ENCODE results near the gene ANO10. TPM values are rescaled to one million over a fixed set of nuclear protein-coding genes. Genes with fewer than 3 reads are reported as not detected.

Gene ANO10
- total RNA-seq, 1 donor from 2014 or later, result 32.0 TPM

DNA sequence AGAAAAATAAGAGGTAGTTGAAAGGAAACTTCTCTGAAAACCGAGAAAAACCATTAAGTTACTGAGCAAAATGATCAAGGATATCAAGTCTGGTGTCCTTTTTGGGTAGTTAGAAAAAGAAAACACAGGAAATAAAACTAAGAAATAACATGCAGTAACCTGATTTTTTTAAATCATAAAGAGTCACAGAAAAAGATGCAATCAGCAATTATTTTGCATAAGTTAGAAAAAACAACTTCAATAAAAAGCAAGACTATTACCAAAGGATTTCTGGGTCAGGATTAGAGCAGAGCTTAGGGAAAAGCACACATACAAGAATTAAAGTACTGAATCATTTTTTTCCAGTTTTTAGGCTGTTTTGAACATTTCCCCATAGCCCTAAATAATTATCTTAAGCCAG is 28.5 kb upstream of the ANO10 start:
- Mint-ChIP-seq H3K27me3 (ENCODE audit: low read depth) (no peaks in the 10 kb centered on the region), H3K4me3 (no peak overlapping the region), H3K36me3 (ENCODE audit: low read depth) (no peaks in the 10 kb centered on the region), H3K4me1 (peaks cover 3% of the 10 kb centered on the region), H3K9me3 (peaks cover 2% of the 10 kb centered on the region), H3K27ac (ENCODE audit: unreplicated experiment) (no peak overlapping the region)
- TF ChIP-seq CTCF (conservative IDR thresholded peaks at IDR 0.05), result no peak
- no peak for DNase-seq (ENCODE audit: low read depth, low spot score)

GRCh38 chr3:43649365-43649968 is 27.7 kb upstream of the ANO10 start:
- Mint-ChIP-seq H3K4me3 (no peak overlapping the region), H3K4me1 (peaks cover 3% of the 10 kb centered on the region), H3K36me3 (ENCODE audit: low read depth) (no peaks in the 10 kb centered on the region), H3K9me3 (peaks cover 2% of the 10 kb centered on the region), H3K27ac (ENCODE audit: unreplicated experiment) (no peak overlapping the region), H3K27me3 (ENCODE audit: low read depth) (no peaks in the 10 kb centered on the region)
- TF ChIP-seq CTCF (conservative IDR thresholded peaks at IDR 0.05), result no peak
- no peak for DNase-seq (ENCODE audit: low read depth, low spot score)

GRCh38 chr3:43648957-43649356 is 27.1 kb upstream of the ANO10 start:
- no peak overlapping the region for H3K27ac Mint-ChIP-seq (ENCODE audit: unreplicated experiment)
- no peak for DNase-seq (ENCODE audit: low read depth, low spot score)
- H3K4me1 Mint-ChIP-seq, result peaks cover 3% of the 10 kb centered on the region
- H3K36me3 Mint-ChIP-seq (ENCODE audit: low read depth), result peaks cover 1% of the 10 kb centered on the region
- TF ChIP-seq CTCF (conservative IDR thresholded peaks at IDR 0.05), result no peak
- H3K27me3 Mint-ChIP-seq (ENCODE audit: low read depth), result no peaks in the 10 kb centered on the region
- H3K4me3 Mint-ChIP-seq, result no peak overlapping the region
- H3K9me3 Mint-ChIP-seq, result peaks cover 2% of the 10 kb centered on the region

- H3K9me3 Mint-ChIP-seq, result peaks cover 2% of the 10 kb centered on the region
- H3K4me3 Mint-ChIP-seq, result no peak overlapping the region
- H3K27ac Mint-ChIP-seq (ENCODE audit: unreplicated experiment), result no peak overlapping the region
- TF ChIP-seq CTCF (conservative IDR thresholded peaks at IDR 0.05), result no peak
- H3K27me3 Mint-ChIP-seq (ENCODE audit: low read depth), result no peaks in the 10 kb centered on the region
- DNase-seq (ENCODE audit: low read depth, low spot score), result no peak
- H3K4me1 Mint-ChIP-seq, result peaks cover 3% of the 10 kb centered on the region
- H3K36me3 Mint-ChIP-seq (ENCODE audit: low read depth), result peaks cover 3% of the 10 kb centered on the region
Measured at GRCh38 chr3:43647331-43648166, 25.7 kb upstream of the ANO10 start.

- peaks cover 3% of the 10 kb centered on the region for H3K36me3 Mint-ChIP-seq (ENCODE audit: low read depth)
- H3K9me3 Mint-ChIP-seq, result no peaks in the 10 kb centered on the region
- no peak for TF ChIP-seq CTCF (conservative IDR thresholded peaks at IDR 0.05)
- H3K27ac Mint-ChIP-seq (ENCODE audit: unreplicated experiment), result no peak overlapping the region
- no peaks in the 10 kb centered on the region for H3K27me3 Mint-ChIP-seq (ENCODE audit: low read depth)
- no peak overlapping the region for H3K4me3 Mint-ChIP-seq
- DNase-seq (ENCODE audit: low read depth, low spot score), result no peak
- H3K4me1 Mint-ChIP-seq, result peaks cover 3% of the 10 kb centered on the region
Measured at GRCh38 chr3:43644443-43644842, 22.6 kb upstream of the ANO10 start.
